HL-60 (cell line): ENCODE measurements around the gene FOXA3.
A peak's percentile ranks its signal among the peaks of the same experiment; 100 is the strongest.

ENCODE experiments used
- DNase-seq, 2 experiments: peaks; one replicate each; pipeline ENCODE4 v3.0.0-alpha.2; 2010 to 2020; ENCODE audit warnings: low read depth in 1 of 2, low spot score in 1 of 2
- H3K27ac ChIP-seq: fragments of 250-450 bp; sonication (Bioruptor Pico); replicated peaks from 2 replicates; pipeline ENCODE4 v1.5.1; 2020; ENCODE audit warnings: mild to moderate bottlenecking, moderate library complexity
- H3K27me3 ChIP-seq: fragments of 250-450 bp; sonication (Bioruptor Pico); 2 replicates; pipeline ENCODE4 v1.5.1; 2021; ENCODE audit warnings: mild to moderate bottlenecking, moderate library complexity; ENCODE audit not compliant: insufficient read depth, poor library complexity, severe bottlenecking
- H3K4me3 ChIP-seq: replicated peaks from 2 replicates; pipeline ENCODE4 v1.5.1; 2011; ENCODE audit warnings: mild to moderate bottlenecking, control low read depth, low read length; ENCODE audit not compliant: insufficient read depth
- CTCF ChIP-seq: IDR thresholded peaks from one replicate; pipeline ENCODE4 v1.5.1; 2011; ENCODE audit warnings: low read length, control low read depth, inconsistent platforms; ENCODE audit not compliant: insufficient read depth
- GABPA ChIP-seq: IDR thresholded peaks from 2 replicates; pipeline ENCODE4 v1.6.1; 2012; ENCODE audit warnings: low read depth
- POLR2AphosphoS5 ChIP-seq: IDR thresholded peaks from 2 replicates; pipeline ENCODE4 v1.6.1; 2012; ENCODE audit warnings: low read depth
- REST ChIP-seq: IDR thresholded peaks from 2 replicates; pipeline ENCODE4 v1.6.1; 2012; ENCODE audit warnings: low read depth; ENCODE audit not compliant: insufficient replicate concordance
- SPI1 ChIP-seq: IDR thresholded peaks from 2 replicates; pipeline ENCODE4 v1.6.1; 2012; ENCODE audit warnings: low read depth, mild to moderate bottlenecking, borderline replicate concordance

The FOXA3 gene

GRCh38 chr19:45884682-45885555 lies 20.8 kb downstream of the FOXA3 start:
- DNase-seq = no peak
- TF ChIP-seq CTCF (no peak), REST (no peak), GABPA (no peak), POLR2AphosphoS5 (0 out of 2 replicates have a peak, but pooled peaks have one; percentile 9), SPI1 (no peak)
- no peaks in the 10 kb centered on the region for H3K27me3 ChIP-seq
- H3K27ac ChIP-seq = peak overlapping the region; percentile 84; the same call in 1 of the 2 replicates
- H3K4me3 ChIP-seq = peak overlapping the region; percentile 67

- Histone ChIP-seq H3K27me3 (no peaks in the 10 kb centered on the region), H3K4me3 (peak within 1 kb of the TSS; percentile 67), H3K27ac (peak within 1 kb of the TSS; percentile 84)
- TF ChIP-seq POLR2AphosphoS5 (no peak), REST (no peak), GABPA (peak; percentile 28; the same call in 1 of the 2 replicates), CTCF (no peak)
- DNase-seq = peak; percentile 82 to 95
Measured at GRCh38 chr19:45885556-45886426, 21.7 kb downstream of the FOXA3 start, which contains the start of gene IRF2BP1. Gene IRF2BP1, minus strand, starts transcription at chr19:45886141. Its CDS starts 367 bp downstream, at chr19:45885774.

- Histone ChIP-seq H3K27me3 (no peaks in the 10 kb centered on the region), H3K27ac (peak overlapping the region; percentile 84), H3K4me3 (peak overlapping the region; percentile 67)
- TF ChIP-seq CTCF (no peak), POLR2AphosphoS5 (peak; percentile 83), SPI1 (peak; percentile 71; the same call in 1 of the 2 replicates), REST (no peak), GABPA (peak; percentile 84)
- DNase-seq = peak; percentile 85 to 92
Measured at GRCh38 chr19:45886427-45887199, 22.5 kb downstream of the FOXA3 start.
